Epithelial cell of esophagus (primary cell): ENCODE data around the gene RASD2.

ENCODE experiments used
- DNase-seq: peaks from one replicate; pipeline ENCODE4 v3.0.0; 2010; ENCODE audit warnings: low read depth
- H3K4me3 ChIP-seq: 2 replicates; pipeline ENCODE4 v1.5.1; 2011; ENCODE audit warnings: mild to moderate bottlenecking, low read length, control low read depth
- CTCF ChIP-seq: IDR thresholded peaks from 2 replicates; pipeline ENCODE4 v1.5.1; 2011; ENCODE audit warnings: low read depth, mild to moderate bottlenecking, low read length, control low read depth, inconsistent platforms; ENCODE audit not compliant: insufficient read depth; ENCODE audit errors: missing control alignments

RASD2 gene

DNA sequence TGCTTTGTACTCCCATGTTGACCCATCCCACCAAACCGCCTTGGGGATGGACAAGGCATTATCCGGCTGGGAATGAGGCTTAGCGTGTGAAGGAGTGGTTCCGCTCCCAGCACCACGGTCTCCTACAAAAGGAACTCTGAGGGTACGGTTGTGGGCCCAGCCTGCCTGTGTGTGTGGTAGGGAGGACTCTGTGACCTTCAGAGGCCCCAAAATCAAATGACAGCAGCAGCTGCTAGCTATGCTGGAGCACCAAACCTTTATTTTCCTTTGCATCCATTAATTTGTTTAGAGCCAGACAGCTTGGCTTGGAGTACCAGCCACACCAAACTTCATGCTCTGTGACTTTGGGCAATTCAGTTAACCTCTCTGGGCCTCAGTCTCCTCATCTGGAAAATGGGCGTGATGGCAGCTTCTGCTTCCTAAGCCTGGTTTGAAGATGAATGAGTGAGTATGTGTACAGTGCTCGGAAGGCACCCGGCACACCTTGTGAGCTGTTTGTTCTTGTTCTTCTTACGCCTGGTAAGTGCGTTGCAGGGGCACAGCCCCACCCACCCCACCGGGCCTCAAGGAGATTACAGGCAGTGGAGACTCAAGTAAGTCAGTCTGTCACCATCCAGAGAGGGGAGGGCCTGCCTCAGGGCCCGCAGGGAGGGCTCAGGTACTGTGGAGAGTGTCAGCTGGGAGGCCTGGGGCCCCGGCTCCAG lies 51.2 kb downstream of the RASD2 start:
- no peak overlapping the region for H3K4me3 ChIP-seq
- peak; percentile 18 for DNase-seq
- TF ChIP-seq CTCF = no peak

DNA sequence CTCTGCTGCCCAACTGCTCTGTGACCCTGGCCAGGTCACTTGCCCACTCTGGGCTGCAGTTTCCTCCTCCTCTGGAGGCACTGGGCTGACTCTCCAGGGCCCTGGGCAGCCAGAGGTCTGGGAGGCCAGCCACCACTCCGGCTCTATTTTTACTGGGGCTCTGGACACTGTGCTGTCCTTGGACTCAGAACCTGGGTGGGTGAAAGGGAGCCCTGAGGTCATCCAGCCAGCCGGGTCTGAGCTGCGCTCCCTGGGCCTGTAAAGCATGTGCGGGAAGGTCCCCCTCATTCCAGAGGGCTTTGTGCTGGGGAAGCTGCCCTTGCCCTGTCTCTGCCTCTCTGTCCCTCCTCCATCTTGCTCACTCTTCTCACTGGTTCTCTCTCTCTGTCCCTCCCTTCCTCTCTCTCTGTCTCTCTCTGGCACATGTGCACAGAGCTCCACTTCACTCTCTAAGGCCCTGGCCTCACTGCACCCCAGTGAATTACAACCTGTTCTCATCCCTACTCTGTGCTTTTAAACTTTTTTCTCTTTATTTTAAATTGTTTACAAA lies 51.9 kb downstream of the RASD2 start:
- no peak for DNase-seq
- TF ChIP-seq CTCF = no peak
- no peak overlapping the region for H3K4me3 ChIP-seq

GRCh38 chr22:35593071-35593890 lies 52.6 kb downstream of the RASD2 start:
- no peak for TF ChIP-seq CTCF
- no peak overlapping the region for H3K4me3 ChIP-seq
- no peak for DNase-seq

DNA sequence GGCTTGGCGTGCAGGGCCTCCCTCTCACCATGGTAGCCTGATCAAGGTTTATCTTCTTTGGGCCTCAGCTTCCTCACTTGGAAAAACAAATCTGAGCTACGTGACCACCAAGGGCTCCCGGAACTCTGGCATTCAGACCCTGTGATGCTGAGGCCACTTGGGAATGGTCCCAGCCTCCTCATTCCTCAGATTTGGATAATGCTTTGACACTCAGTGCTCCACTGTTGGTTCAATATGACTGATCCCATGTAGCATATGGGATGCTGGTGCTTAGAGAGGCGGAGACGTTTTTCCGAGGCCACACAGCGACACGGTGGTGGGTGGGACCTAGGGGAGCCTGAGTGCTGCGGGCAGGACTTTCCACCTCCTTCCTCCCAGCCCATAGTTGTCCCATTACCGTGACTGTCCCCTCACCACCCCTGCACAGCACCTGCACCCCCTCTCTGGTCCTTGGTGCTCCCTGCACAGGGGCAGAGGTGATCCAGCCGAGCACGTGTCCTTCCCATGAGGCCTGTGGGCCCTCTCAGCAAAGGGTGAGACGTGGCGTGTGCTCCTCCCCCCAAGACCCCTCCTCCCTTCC lies 53.4 kb downstream of the RASD2 start:
- no peak for DNase-seq
- H3K4me3 ChIP-seq = no peak overlapping the region

DNA sequence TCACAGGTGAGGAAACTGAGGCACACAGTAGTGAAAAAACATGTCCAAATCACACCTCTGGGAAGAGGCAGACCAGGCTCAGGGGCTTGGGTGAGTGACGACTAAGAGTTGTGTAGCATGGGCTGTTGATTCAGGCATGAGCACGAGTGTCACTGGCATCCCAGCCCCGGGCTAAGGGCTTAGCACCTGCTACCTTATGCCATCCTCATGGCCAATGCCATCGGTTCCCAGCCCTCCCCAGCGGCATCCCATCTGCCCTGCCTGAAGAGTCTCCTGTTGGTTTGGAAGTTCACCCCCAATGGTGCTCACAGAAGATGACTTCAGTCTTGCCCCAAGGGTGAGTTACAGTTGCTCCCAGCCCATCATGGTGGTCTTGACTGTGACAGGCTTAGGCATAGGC lies 54.1 kb downstream of the RASD2 start:
- TF ChIP-seq CTCF = no peak

More for the DNA sequence above, 53.4 kb downstream of the RASD2 start:
- TF ChIP-seq CTCF = no peak

GRCh38 chr22:35596821-35597220 lies 56.2 kb downstream of the RASD2 start:
- H3K4me3 ChIP-seq = no peak overlapping the region
- DNase-seq = no peak
- no peak for TF ChIP-seq CTCF

More for the DNA sequence above, 54.1 kb downstream of the RASD2 start:
- DNase-seq = no peak
- H3K4me3 ChIP-seq = no peak overlapping the region
